Ishikawa (cell line): ENCODE data around the gene CARM1.

Experiments used
- CEBPB ChIP-seq: IDR thresholded peaks from 2 replicates; pipeline ENCODE4 v1.6.1; 2012
- CREB1 ChIP-seq: IDR thresholded peaks from 2 replicates; pipeline ENCODE4 v1.6.1; 2012; ENCODE audit warnings: low read depth
- EGR1 ChIP-seq: IDR thresholded peaks from 2 replicates; pipeline ENCODE4 v1.6.1; 2012
- EP300 ChIP-seq: IDR thresholded peaks from 2 replicates; pipeline ENCODE4 v1.6.1; 2012; ENCODE audit warnings: borderline replicate concordance
- FOXM1 ChIP-seq: IDR thresholded peaks from 2 replicates; pipeline ENCODE4 v1.6.1; 2012; ENCODE audit warnings: low read depth, borderline replicate concordance
- NFIC ChIP-seq: IDR thresholded peaks from 2 replicates; pipeline ENCODE4 v1.6.1; 2012
- RAD21 ChIP-seq: IDR thresholded peaks from 2 replicates; pipeline ENCODE4 v1.6.1; 2012; ENCODE audit warnings: low read depth
- REST ChIP-seq: IDR thresholded peaks from 2 replicates; pipeline ENCODE4 v1.6.1; 2012; ENCODE audit warnings: low read depth, mild to moderate bottlenecking
- TAF1 ChIP-seq: IDR thresholded peaks from 2 replicates; pipeline ENCODE4 v1.6.1; 2012; ENCODE audit warnings: low read depth, mild to moderate bottlenecking
- TCF12 ChIP-seq: IDR thresholded peaks from 2 replicates; pipeline ENCODE4 v1.6.1; 2012; ENCODE audit warnings: low read depth
- TEAD4 ChIP-seq: IDR thresholded peaks from 2 replicates; pipeline ENCODE4 v1.6.1; 2012
- YY1 ChIP-seq: IDR thresholded peaks from 2 replicates; pipeline ENCODE4 v1.6.1; 2012; ENCODE audit warnings: low read depth
- ZBTB7A ChIP-seq: IDR thresholded peaks from 2 replicates; pipeline ENCODE4 v1.6.1; 2012; ENCODE audit warnings: low read depth
- TF ChIP-seq, protein P1 (sequence below): IDR thresholded peaks from 2 replicates; pipeline ENCODE4 v1.6.1; 2012
- TF ChIP-seq, protein P2 (sequence below): IDR thresholded peaks from 2 replicates; pipeline ENCODE4 v1.6.1; 2012

Gene CARM1

DNA sequence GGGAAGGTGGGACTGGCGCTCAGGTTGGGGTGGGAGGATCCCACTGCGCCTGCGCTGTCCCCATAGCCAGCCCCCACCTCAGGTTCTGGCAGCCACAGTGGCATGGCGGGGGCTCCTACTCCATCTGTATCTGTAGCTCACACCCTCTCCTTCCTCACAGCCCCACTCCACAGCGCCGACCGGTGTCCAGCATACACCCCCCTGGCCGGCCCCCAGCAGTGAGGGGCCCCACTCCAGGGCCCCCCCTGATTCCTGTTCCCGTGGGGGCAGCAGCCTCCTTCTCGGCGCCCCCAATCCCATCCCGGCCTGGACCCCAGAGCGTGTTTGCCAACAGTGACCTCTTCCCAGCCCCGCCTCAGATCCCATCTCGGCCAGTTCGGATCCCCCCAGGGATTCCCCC, 41.4 kb upstream of the CARM1 start:
- TF ChIP-seq RAD21: no peak
- TF ChIP-seq ZBTB7A: no peak; the same call in 1 of the 2 replicates
- no peak for TF ChIP-seq TCF12
- TF ChIP-seq EGR1: no peak
- TF ChIP-seq REST: no peak
- TF ChIP-seq, protein P1, sequence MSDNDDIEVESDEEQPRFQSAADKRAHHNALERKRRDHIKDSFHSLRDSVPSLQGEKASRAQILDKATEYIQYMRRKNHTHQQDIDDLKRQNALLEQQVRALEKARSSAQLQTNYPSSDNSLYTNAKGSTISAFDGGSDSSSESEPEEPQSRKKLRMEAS: no peak
- TF ChIP-seq EP300: no peak
- TF ChIP-seq TEAD4: no peak
- TF ChIP-seq CREB1: no peak
- no peak for TF ChIP-seq TAF1
- no peak for TF ChIP-seq CEBPB
- no peak for TF ChIP-seq NFIC
- TF ChIP-seq YY1: no peak
- TF ChIP-seq FOXM1: no peak
- TF ChIP-seq, protein P2, sequence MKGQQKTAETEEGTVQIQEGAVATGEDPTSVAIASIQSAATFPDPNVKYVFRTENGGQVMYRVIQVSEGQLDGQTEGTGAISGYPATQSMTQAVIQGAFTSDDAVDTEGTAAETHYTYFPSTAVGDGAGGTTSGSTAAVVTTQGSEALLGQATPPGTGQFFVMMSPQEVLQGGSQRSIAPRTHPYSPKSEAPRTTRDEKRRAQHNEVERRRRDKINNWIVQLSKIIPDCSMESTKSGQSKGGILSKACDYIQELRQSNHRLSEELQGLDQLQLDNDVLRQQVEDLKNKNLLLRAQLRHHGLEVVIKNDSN: no peak

- TF ChIP-seq TAF1: no peak
- TF ChIP-seq, protein P1: no peak
- no peak for TF ChIP-seq YY1
- no peak for TF ChIP-seq NFIC
- no peak for TF ChIP-seq EP300
- TF ChIP-seq FOXM1: no peak
- no peak for TF ChIP-seq CEBPB
- no peak for TF ChIP-seq CREB1
- no peak for TF ChIP-seq REST
- no peak for TF ChIP-seq EGR1
- TF ChIP-seq TCF12: no peak
- TF ChIP-seq ZBTB7A: no peak
These were observed 41.0 kb upstream of the CARM1 start for GRCh38 chr19:10830370-10830769.

- TF ChIP-seq, protein P1: no peak
- TF ChIP-seq FOXM1 (no peak), TAF1 (no peak), NFIC (no peak), CEBPB (no peak), YY1 (no peak)
These were observed 40.2 kb upstream of the CARM1 start for GRCh38 chr19:10830931-10831779.

DNA sequence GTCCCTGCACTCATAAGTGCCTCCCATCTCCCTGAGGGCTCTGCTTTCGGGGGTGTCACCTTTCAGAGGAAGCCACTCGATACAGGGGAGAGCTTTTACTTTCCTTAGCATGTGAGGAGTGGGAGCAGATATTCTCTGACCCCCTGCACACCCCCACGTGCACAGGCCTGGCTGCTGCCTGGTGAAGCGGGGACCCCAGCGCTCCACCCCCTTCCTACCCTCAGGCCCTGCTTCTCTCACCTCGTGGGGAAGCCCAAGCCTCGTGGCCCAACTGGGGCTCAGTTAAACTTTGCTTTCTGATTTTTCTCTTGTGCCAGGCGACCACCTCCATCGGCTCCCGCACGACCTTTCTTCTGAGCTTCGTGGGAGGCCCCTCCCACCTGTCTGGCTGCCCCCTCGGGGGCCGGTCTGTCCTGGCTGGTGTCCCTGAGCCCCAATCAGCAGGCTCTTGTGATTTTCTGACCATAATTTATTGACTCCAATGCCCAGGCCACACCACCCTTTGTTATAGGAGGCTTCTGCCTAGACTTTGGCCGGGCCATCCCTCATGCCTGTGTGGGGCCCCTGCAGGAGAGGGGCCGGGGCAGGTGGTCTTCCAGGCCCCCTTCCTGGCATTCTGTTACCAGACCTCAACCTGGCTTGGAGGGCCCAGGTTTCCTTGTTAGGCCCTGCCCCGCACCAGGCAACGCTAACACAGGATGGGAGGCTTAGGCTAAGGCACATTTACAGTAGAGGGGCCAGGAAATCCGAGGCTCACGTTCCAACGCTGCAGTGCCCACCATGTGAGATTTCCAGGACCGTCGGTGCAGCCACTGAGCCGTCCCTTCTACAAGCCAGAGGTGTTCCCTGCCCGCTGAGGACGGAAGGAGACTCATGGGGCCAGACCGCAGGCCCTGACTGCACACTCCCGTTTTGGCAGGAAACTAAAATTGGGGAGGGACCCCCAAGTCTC, 39.1 kb upstream of the CARM1 start:
- TF ChIP-seq YY1 (no peak), TEAD4 (no peak), CREB1 (no peak), TAF1 (no peak), NFIC (no peak), CEBPB (no peak), ZBTB7A (no peak), EP300 (no peak), EGR1 (no peak), RAD21 (no peak), FOXM1 (no peak), TCF12 (no peak), REST (no peak)
- TF ChIP-seq, protein P2: no peak
- TF ChIP-seq, protein P1: no peak
